DOHH2 (cell line): ENCODE measurements around the gene DNER.

Source experiments
- H3F3A ChIP-seq: fragments of 200-600 bp; sonication (generic), shearing (Covaris generic); 2 replicates; pipeline ENCODE4 v1.6.0; 2016; ENCODE audit warnings: antibody characterized with exemption, mild to moderate bottlenecking; ENCODE audit not compliant: control insufficient read depth, insufficient read depth
- H3K27ac ChIP-seq: fragments of 200-600 bp; sonication (generic); 2 replicates; pipeline ENCODE4 v1.5.1; 2014; ENCODE audit warnings: low read depth, mild to moderate bottlenecking, low read length, moderate library complexity
- H3K27me3 ChIP-seq: fragments of 200-600 bp; sonication (generic); 2 replicates; pipeline ENCODE4 v1.6.1; 2014; ENCODE audit warnings: mild to moderate bottlenecking, low read length, mixed read lengths; ENCODE audit not compliant: control insufficient read depth
- H3K36me3 ChIP-seq: fragments of 200-600 bp; sonication (generic); 2 replicates; pipeline ENCODE4 v1.6.1; 2014; ENCODE audit warnings: mild to moderate bottlenecking, low read length, moderate library complexity, mixed read lengths; ENCODE audit not compliant: control insufficient read depth
- H3K4me1 ChIP-seq: fragments of 200-600 bp; sonication (generic); 2 replicates; pipeline ENCODE4 v1.6.1; 2014; ENCODE audit warnings: mild to moderate bottlenecking, low read length, mixed read lengths; ENCODE audit not compliant: control insufficient read depth
- H3K4me2 ChIP-seq: fragments of 200-600 bp; sonication (generic); 2 replicates; pipeline ENCODE4 v1.6.0; 2014; ENCODE audit warnings: mild to moderate bottlenecking, low read length, moderate library complexity
- H3K4me3 ChIP-seq: fragments of 200-600 bp; sonication (generic); 2 replicates; pipeline ENCODE4 v1.5.1; 2014; ENCODE audit warnings: mild to moderate bottlenecking, low read length, mixed read lengths
- H3K79me2 ChIP-seq: fragments of 200-600 bp; sonication (generic); 2 replicates; pipeline ENCODE4 v1.6.1; 2014; ENCODE audit warnings: mild to moderate bottlenecking, low read length, mixed read lengths; ENCODE audit not compliant: control insufficient read depth
- H3K9me2 ChIP-seq: fragments of 200-600 bp; sonication (generic); replicated peaks from 2 replicates; pipeline ENCODE4 v1.6.1; 2014; ENCODE audit warnings: mild to moderate bottlenecking, low read length, mixed read lengths; ENCODE audit not compliant: control insufficient read depth
- H3K9me3 ChIP-seq: fragments of 200-600 bp; sonication (generic); 2 replicates; pipeline ENCODE4 v1.6.1; 2014; ENCODE audit warnings: antibody characterized with exemption, low read length, mixed read lengths; ENCODE audit not compliant: control insufficient read depth, insufficient read depth
- H4K20me1 ChIP-seq: fragments of 200-600 bp; sonication (generic); 2 replicates; pipeline ENCODE4 v1.6.0; 2014; ENCODE audit warnings: low read depth, mild to moderate bottlenecking, antibody characterized with exemption, low read length, moderate library complexity; ENCODE audit not compliant: control insufficient read depth, insufficient read depth
- CTCF ChIP-seq: fragments of 200-600 bp; sonication (generic); IDR thresholded peaks from one replicate; pipeline ENCODE4 v1.5.1; 2014; ENCODE audit warnings: antibody characterized with exemption, mild to moderate bottlenecking, low read depth, low read length; ENCODE audit not compliant: poor library complexity, severe bottlenecking
- EZH2phosphoT487 ChIP-seq: fragments of 200-600 bp; sonication (generic); IDR thresholded peaks from 2 replicates; pipeline ENCODE4 v1.6.1; 2017; ENCODE audit warnings: borderline replicate concordance, mild to moderate bottlenecking, antibody characterized with exemption, low read length, moderate library complexity, mixed read lengths

Gene DNER

GRCh38 chr2:229691631-229692030 lies 22.7 kb downstream of the DNER start:
- Histone ChIP-seq H3K36me3 (no peaks in the 10 kb centered on the region), H3K27ac (no peak overlapping the region), H3K9me3 (no peaks in the 10 kb centered on the region), H4K20me1 (no peaks in the 10 kb centered on the region), H3K4me3 (no peak overlapping the region), H3K4me2 (no peak overlapping the region), H3K27me3 (no peaks in the 10 kb centered on the region), H3F3A (no peaks in the 10 kb centered on the region), H3K79me2 (no peaks in the 10 kb centered on the region), H3K9me2 (no peaks in the 10 kb centered on the region), H3K4me1 (no peaks in the 10 kb centered on the region)
- no peak for TF ChIP-seq CTCF
- no peak for TF ChIP-seq EZH2phosphoT487

- H3K79me2 ChIP-seq, result no peaks in the 10 kb centered on the region
- H3K4me3 ChIP-seq, result no peak overlapping the region
- no peaks in the 10 kb centered on the region for H3F3A ChIP-seq
- no peak for TF ChIP-seq EZH2phosphoT487
- no peak for TF ChIP-seq CTCF
- no peaks in the 10 kb centered on the region for H3K4me1 ChIP-seq
- H3K27me3 ChIP-seq, result no peaks in the 10 kb centered on the region
- H3K36me3 ChIP-seq, result no peaks in the 10 kb centered on the region
- no peaks in the 10 kb centered on the region for H3K9me3 ChIP-seq
- H3K9me2 ChIP-seq, result no peaks in the 10 kb centered on the region
- H4K20me1 ChIP-seq, result no peaks in the 10 kb centered on the region
- no peak overlapping the region for H3K4me2 ChIP-seq
- no peak overlapping the region for H3K27ac ChIP-seq
These were observed 25.0 kb downstream of the DNER start for GRCh38 chr2:229689307-229689839.

GRCh38 chr2:229688141-229688540 lies 26.2 kb downstream of the DNER start:
- no peaks in the 10 kb centered on the region for H3K9me3 ChIP-seq
- H4K20me1 ChIP-seq, result no peaks in the 10 kb centered on the region
- H3K4me2 ChIP-seq, result no peak overlapping the region
- H3K4me1 ChIP-seq, result no peaks in the 10 kb centered on the region
- no peaks in the 10 kb centered on the region for H3K9me2 ChIP-seq
- no peak overlapping the region for H3K27ac ChIP-seq
- H3F3A ChIP-seq, result no peaks in the 10 kb centered on the region
- no peaks in the 10 kb centered on the region for H3K79me2 ChIP-seq
- no peaks in the 10 kb centered on the region for H3K27me3 ChIP-seq
- H3K4me3 ChIP-seq, result no peak overlapping the region
- no peak for TF ChIP-seq CTCF
- TF ChIP-seq EZH2phosphoT487, result no peak
- no peaks in the 10 kb centered on the region for H3K36me3 ChIP-seq
